ENCODE measurements around the gene CASP8.
"Not testable (repeated sequence)": the region's sequence is repeated elsewhere in the genome, so short reads cannot be mapped to it uniquely, and the experiment has no call there.

CASP8 gene

GRCh38 chr2:201270293-201271001 is 10.1 kb downstream of the CASP8 start:
- DNase-seq (ENCODE audit: low read depth in 3 of 3), result no peak

- DNase-seq (ENCODE audit: low read depth in 3 of 3), result no peak
These were observed 11.6 kb downstream of the CASP8 start for GRCh38 chr2:201271917-201272316.

GRCh38 chr2:201273330-201273983 is 13.1 kb downstream of the CASP8 start:
- no peak for DNase-seq (ENCODE audit: low read depth in 3 of 3)

- DNase-seq (ENCODE audit: low read depth in 3 of 3), result no peak
These were observed 14.7 kb downstream of the CASP8 start for GRCh38 chr2:201275069-201275468.

- no peak for DNase-seq (ENCODE audit: low read depth in 3 of 3)
These were observed 15.7 kb downstream of the CASP8 start for GRCh38 chr2:201275990-201276389.

GRCh38 chr2:201276511-201276910 is 16.2 kb downstream of the CASP8 start:
- DNase-seq (ENCODE audit: low read depth in 3 of 3), result no peak

DNA sequence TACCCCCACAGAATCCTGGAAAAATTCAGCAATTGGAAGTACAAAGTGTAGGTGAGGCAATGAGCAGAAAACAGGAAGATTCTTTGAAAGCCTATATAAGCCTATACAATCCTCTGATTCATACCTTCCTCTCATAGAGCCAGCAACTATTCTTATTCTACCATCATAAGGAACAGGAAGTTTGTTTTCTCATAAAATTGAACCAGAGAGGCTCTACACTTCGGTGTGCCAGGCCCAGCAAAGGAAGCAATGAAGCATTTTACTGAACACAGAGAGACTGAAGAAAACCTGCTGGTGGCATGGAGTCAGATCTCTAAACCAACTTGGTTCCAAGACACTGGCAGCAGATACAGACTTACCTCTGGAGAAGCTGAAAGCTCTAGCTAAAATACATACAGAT is 18.7 kb downstream of the CASP8 start:
- DNase-seq (ENCODE audit: low read depth in 3 of 3), result no peak

DNA sequence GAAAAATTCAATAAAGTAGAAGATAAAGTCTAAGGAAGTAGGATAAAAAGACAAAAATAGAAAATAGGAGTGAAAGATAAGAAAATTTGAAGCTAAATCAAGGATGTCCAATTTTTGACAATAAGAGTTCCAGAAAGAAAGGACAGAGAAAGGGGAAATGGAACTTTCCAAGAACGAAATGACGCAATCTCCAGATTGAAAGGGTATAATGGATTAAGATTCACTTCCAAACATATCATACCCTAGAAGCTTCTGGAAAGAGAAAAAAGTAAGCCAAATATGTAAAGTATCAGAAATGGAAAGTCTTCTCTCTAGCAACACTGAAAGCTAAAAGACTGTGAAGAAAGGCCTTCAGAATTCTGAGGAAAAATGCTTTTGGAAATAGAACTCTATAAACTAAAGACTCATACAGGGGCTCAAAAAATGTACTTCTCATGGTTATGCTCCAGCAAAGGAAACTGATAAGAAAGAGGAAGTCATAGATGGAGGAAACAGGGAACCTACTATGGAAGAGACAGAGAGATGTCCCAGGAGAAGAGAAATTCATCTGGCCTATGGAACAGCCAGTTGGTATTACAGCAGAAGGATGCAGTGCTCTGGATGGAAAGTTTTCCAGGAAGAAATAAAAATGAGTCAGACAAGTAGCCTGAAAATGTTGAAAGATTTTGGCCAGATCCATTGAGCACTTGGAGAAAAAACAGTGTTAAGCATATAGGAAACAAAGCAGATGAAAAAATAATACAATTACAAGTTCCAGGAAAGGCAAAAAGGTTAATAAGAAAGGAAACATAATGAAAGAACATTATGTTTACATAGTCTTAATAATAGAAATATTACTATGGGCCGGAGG is 20.1 kb downstream of the CASP8 start:
- no peak for DNase-seq (ENCODE audit: low read depth in 3 of 3)

GRCh38 chr2:201285499-201285898 is 25.2 kb downstream of the CASP8 start:
- DNase-seq (ENCODE audit: low read depth in 3 of 3), result no peak

DNA sequence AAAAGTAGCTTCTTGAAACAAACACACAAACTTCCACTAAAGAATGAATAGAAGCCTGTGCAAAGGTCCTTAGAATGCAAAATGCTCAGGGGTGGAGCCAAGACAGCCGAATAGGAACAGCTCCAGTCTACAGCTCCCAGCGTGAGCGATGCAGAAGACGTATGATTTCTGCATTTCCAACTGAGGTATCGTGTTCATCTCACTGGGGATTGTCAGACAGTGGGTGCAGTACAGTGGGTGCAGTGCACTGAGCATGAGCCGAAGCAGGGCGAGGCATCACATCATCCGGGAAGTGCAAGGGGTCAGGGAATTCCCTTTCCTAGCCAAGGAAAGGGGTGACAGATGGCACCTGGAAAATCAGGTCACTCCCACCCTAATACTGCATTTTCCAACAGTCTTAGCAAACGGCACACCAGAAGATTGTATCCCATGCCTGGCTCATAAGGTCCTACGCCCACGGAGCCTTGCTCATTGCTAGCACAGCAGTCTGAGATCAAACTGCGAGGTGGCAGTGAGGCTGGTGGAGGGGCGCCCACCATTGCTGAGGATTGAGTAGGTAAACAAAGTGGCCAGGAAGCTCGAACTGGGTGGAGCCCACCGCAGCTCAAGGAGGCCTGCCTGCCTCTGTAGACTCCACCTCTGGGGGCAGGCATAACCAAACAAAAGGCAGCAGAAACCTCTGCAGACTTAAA is 30.3 kb downstream of the CASP8 start:
- not testable (repeated sequence) for DNase-seq (ENCODE audit: low read depth in 3 of 3)

DNA sequence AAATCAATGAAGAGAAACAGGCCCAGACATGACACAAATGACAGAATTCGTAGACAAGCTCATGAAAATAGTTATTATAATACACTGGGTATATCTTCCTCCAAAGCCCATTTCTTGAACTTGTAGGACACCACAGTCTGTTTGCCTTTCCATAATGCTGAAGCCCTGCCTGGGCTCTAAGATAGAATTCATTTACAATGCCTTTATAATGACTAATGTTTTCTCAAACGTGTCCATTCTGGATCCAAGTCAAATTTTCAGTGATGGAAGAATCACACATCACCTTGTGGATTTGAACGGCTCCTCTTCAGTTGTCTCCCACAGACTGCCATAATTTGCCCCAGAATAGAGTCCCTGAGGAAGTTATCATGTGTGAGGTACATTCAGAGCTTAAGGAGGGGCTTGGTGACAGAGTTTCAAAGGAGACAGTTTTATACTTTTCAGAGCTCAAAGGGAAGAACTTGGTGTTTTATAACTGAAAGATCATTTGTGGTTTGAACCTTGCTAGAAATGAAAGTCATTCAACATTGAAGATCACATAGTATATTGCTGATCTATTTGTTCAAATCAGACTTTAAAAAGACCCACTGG is 38.2 kb downstream of the CASP8 start:
- DNase-seq (ENCODE audit: low read depth in 3 of 3), result no peak

- DNase-seq (ENCODE audit: low read depth in 3 of 3), result not testable (repeated sequence)
These were observed 39.6 kb downstream of the CASP8 start for GRCh38 chr2:201299929-201300328.

DNA sequence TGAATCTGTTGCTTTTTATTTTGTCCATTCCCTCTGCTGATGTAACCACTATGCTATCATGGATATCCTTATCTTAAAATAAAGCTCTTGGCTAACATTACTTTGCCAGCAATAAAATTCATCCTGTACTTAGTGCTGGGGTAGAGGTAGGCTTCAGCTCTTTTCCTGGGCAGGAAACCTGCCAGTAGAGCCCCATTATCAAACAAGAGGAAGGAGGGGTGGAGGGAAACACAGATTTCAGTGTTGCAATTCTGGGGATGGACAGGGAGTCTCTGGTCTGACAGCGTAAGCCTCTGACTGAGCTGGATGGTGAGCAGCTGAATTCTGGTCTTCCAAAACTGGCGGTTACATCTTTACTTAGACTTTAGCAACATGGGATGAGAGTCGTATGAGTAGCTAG is 47.5 kb downstream of the CASP8 start:
- no peak for DNase-seq (ENCODE audit: low read depth in 3 of 3)

- DNase-seq (ENCODE audit: low read depth in 3 of 3), result no peak
These were observed 48.6 kb downstream of the CASP8 start for GRCh38 chr2:201308914-201309313.

- DNase-seq (ENCODE audit: low read depth in 3 of 3), result no peak
These were observed 53.0 kb downstream of the CASP8 start for GRCh38 chr2:201313362-201313761.

DNA sequence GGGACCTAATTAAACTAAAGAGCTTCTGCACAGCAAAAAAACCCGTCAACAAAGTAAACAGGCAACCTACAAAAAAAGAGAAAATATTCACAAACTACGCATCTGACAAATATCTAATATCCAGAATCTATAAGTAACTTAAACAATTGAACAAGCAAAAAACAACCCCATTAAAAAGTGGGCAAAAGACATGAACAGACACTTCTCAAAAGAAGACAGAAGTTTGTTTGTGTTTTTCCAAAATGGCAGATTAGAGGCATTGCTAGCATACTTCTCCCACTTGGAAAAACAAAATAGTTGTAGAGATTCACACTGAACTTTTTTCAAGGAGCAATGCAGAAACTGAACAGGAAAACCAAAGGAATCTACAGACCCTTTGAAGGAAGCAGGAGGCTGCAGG is 59.2 kb downstream of the CASP8 start:
- no peak for DNase-seq (ENCODE audit: low read depth in 3 of 3)

- DNase-seq (ENCODE audit: low read depth in 3 of 3), result no peak
These were observed 59.9 kb downstream of the CASP8 start for GRCh38 chr2:201320257-201320656.

DNA sequence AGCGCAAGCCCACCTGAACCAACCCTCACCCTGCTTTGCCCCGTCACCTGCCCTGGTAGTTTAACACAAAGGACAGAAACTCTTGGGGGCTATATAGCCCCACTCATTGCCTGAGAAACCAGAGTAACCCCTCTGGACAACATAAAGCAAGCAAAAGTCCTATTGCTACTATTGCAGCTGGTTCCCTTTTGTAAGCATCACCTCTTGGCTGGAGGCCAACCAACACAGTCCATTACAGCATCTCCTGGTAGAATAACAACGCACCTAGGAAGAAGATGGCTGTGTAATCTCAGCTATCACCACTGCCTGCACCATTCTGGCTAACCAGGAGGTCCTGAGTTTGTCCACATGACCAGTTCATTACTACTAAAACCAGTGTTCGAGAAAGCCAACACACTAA is 60.4 kb downstream of the CASP8 start:
- no peak for DNase-seq (ENCODE audit: low read depth in 3 of 3)

DNA sequence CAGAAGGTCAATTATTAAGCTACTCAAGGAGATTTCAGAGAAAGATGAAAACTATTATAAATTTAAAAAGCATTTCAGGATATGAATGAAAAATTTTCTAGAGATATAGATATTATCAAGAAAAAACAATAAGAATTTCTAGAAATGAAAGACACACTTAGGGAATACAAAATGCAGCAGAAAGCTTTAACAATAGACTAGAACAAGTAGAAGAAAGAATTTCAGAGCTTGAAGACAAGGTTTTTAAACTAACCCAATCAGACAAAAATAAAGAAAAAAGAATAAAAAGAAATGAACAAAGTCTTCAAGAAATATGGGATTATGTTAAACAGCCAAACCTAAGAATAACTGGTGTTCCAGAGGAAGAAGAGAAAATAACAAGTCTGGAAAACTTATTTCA is 62.4 kb downstream of the CASP8 start:
- DNase-seq (ENCODE audit: low read depth in 3 of 3), result no peak

DNA sequence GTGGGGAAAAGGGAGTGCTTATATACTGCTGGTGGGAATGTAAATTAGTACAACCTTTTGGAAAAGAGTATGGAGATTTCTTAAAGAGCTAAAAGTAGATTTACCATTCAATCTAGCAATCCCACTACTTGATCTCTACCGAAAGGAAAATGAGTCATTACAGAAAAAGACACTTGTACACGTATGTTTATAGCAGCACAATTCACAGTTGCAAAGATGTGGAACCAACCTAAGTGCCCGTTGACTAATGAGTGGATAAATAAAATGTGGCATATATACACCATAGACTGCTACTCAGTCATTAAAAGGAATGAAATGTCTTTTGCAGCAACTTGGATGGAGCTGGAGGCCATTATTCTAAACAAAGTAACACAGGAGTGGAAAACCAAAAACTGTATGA is 67.3 kb downstream of the CASP8 start:
- DNase-seq (ENCODE audit: low read depth in 3 of 3), result no peak

DNA sequence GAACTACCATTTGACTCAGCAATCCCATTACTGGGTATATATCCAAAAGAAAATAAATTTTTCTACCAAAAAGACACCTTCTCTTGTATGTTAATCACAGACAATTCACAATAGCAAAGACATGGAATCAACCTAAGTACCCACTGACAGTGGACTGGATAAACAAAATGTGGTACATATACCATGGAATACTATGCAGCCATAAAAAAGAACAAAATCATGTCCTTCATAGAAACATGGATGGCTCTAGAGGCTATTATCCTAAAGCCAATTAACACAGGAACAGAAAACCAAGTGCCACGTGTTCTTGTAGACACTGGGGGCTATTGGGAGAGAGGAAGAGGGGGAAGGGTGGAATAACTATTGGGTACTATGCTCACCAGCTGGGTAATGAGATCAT is 69.1 kb downstream of the CASP8 start:
- DNase-seq (ENCODE audit: low read depth in 3 of 3), result no peak
